Activated B cell treated with CpG ODN at 0.5 μM for 24 hours (primary cell): Measurements from ENCODE around the gene DYNLT4. TPM values are rescaled to one million over a fixed set of nuclear protein-coding genes. Genes with fewer than 3 reads are reported as not detected.

Experiments
- ATAC-seq: fragments of 200-7000 bp; cut with Tn5 transposase; one replicate; pipeline ENCODE4 v1.10.0; 2021; ENCODE audit warnings: low read depth, mild to moderate bottlenecking, moderate library complexity
- CTCF ChIA-PET: fragments of 350-600 bp; sonication (Branson Sonifier 250); formaldehyde crosslinking; loops from one replicate; lab custom pipeline; 2021; ENCODE audit warnings: antibody characterized with exemption; lab: Charles Lee
- POLR2A ChIA-PET: fragments of 350-600 bp; sonication (Branson Sonifier 250); formaldehyde crosslinking; loops from one replicate; lab custom pipeline; 2021; ENCODE audit warnings: antibody characterized with exemption; lab: Charles Lee
- DNase-seq: peaks from one replicate; pipeline ENCODE4 v3.0.0; 2022
- H3K27ac Mint-ChIP-seq: one replicate; pipeline ENCODE4 v1.8.0; 2020; ENCODE audit warnings: mixed read lengths
- H3K27me3 Mint-ChIP-seq: one replicate; pipeline ENCODE4 v1.8.0; 2021; ENCODE audit warnings: mixed read lengths
- H3K36me3 Mint-ChIP-seq: one replicate; pipeline ENCODE4 v1.8.0; 2021; ENCODE audit warnings: low read depth, mixed read lengths
- H3K4me1 Mint-ChIP-seq: one replicate; pipeline ENCODE4 v1.8.0; 2021; ENCODE audit warnings: mixed read lengths
- H3K4me3 Mint-ChIP-seq: one replicate; pipeline ENCODE4 v1.8.0; 2020; ENCODE audit warnings: mild to moderate bottlenecking, mixed read lengths
- H3K9me3 Mint-ChIP-seq: one replicate; pipeline ENCODE4 v1.8.0; 2020; ENCODE audit warnings: mixed read lengths
- intact Hi-C: fragments of 100-400 bp; cut with micrococcal nuclease; formaldehyde crosslinking; loops from one replicate; pipeline ENCODE4 v1.15.1; 2024
- total RNA-seq: library from RNA; stranded (reverse); gene quantifications from 2 replicates; pipeline ENCODE4 v1.2.3, GENCODE V29; 2022
- TF ChIP-seq, protein P1 (sequence below): fragments of 200-600 bp; IDR thresholded peaks from one replicate; pipeline ENCODE4 v1.8.0; 2022; ENCODE audit warnings: antibody characterized with exemption, mild to moderate bottlenecking

Gene DYNLT4
- total RNA-seq, 1 donor from 2014 or later, result not detected

DNA sequence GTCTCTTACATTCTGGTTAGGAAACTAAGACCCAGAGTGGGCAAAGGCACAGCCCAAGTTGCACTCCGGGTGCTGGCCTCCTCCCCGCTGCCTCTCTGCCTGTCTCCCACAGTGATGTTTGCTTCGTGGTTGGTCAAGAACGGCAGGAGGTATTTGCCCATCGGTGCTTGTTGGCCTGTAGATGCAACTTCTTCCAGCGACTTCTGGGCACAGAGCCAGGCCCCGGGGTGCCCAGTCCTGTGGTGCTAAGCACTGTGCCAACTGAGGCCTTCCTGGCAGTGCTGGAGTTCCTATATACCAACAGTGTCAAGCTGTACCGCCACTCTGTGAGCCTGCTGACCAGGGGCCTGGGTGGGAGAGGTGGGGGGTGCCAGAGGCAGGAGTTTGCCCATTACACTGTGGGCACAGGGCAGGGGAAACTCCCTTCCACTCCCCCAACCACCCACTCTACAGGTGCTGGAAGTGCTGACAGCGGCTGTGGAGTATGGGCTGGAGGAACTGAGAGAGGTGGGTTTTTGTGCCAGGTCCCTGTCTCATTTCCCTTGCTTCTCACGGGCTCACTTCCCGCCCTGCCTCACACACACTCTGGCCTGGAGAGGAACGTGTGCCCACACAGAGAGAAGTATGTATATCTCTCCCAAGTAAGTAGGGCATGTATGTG is 3.1 kb upstream of the DYNLT4 start:
- H3K27me3 Mint-ChIP-seq, result no peaks in the 10 kb centered on the region
- ChIA-PET CTCF (interaction anchor here (0.8 to 2.3 kb wide), 8 partner anchors 9 to 199 kb away, joined by 3 to 25 read pairs (median 4); partner anchors contain the start of genes BEST4, PLK3 and RNU5D-1), POLR2A (interaction anchor here (0.6 to 9.4 kb wide), 23 partner anchors 8 to 877 kb away, joined by 3 to 364 read pairs (median 6); partner anchors contain the start of genes CCDC163, HECTD3, MMACHC and PLK3)
- peak overlapping the region; percentile 97 for H3K27ac Mint-ChIP-seq
- H3K9me3 Mint-ChIP-seq, result no peaks in the 10 kb centered on the region
- DNase-seq (peak; percentile 61), ATAC-seq (peak; percentile 49)
- peaks cover 73% of the 10 kb centered on the region for H3K4me1 Mint-ChIP-seq
- intact Hi-C loops, result loop anchor here (1.0 kb wide), 1 partner anchor 9 kb away; no protein-coding TSS in a partner anchor
- peaks cover 26% of the 10 kb centered on the region for H3K36me3 Mint-ChIP-seq
- TF ChIP-seq, protein P1, sequence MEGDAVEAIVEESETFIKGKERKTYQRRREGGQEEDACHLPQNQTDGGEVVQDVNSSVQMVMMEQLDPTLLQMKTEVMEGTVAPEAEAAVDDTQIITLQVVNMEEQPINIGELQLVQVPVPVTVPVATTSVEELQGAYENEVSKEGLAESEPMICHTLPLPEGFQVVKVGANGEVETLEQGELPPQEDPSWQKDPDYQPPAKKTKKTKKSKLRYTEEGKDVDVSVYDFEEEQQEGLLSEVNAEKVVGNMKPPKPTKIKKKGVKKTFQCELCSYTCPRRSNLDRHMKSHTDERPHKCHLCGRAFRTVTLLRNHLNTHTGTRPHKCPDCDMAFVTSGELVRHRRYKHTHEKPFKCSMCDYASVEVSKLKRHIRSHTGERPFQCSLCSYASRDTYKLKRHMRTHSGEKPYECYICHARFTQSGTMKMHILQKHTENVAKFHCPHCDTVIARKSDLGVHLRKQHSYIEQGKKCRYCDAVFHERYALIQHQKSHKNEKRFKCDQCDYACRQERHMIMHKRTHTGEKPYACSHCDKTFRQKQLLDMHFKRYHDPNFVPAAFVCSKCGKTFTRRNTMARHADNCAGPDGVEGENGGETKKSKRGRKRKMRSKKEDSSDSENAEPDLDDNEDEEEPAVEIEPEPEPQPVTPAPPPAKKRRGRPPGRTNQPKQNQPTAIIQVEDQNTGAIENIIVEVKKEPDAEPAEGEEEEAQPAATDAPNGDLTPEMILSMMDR, result no peak
- H3K4me3 Mint-ChIP-seq, result peak overlapping the region; percentile 74

GRCh38 chr1:44808938-44809917 is 2.1 kb upstream of the DYNLT4 start:
- ChIA-PET POLR2A (interaction anchor here (0.8 to 9.4 kb wide), 26 partner anchors 7 to 779 kb away, joined by 3 to 364 read pairs (median 6); partner anchors contain the start of genes CCDC163, HECTD3, MMACHC and PLK3), CTCF (interaction anchor here (0.8 to 2.3 kb wide), 12 partner anchors 8 to 200 kb away, joined by 3 to 25 read pairs (median 4); partner anchors contain the start of genes BEST4, PLK3 and RNU5D-1)
- ATAC-seq, result peak; percentile 62
- Mint-ChIP-seq H3K36me3 (peaks cover 30% of the 10 kb centered on the region), H3K4me3 (peak overlapping the region; percentile 74), H3K4me1 (peaks cover 65% of the 10 kb centered on the region), H3K9me3 (no peaks in the 10 kb centered on the region), H3K27me3 (no peaks in the 10 kb centered on the region), H3K27ac (peak overlapping the region; percentile 97)
- DNase-seq, result peak; percentile 62
- intact Hi-C loops, result loop anchor here (1.0 to 10.0 kb wide), 2 partner anchors 9 to 776 kb away; partner anchors contain the start of genes NASP and PLK3
- TF ChIP-seq, protein P1, result no peak

DNA sequence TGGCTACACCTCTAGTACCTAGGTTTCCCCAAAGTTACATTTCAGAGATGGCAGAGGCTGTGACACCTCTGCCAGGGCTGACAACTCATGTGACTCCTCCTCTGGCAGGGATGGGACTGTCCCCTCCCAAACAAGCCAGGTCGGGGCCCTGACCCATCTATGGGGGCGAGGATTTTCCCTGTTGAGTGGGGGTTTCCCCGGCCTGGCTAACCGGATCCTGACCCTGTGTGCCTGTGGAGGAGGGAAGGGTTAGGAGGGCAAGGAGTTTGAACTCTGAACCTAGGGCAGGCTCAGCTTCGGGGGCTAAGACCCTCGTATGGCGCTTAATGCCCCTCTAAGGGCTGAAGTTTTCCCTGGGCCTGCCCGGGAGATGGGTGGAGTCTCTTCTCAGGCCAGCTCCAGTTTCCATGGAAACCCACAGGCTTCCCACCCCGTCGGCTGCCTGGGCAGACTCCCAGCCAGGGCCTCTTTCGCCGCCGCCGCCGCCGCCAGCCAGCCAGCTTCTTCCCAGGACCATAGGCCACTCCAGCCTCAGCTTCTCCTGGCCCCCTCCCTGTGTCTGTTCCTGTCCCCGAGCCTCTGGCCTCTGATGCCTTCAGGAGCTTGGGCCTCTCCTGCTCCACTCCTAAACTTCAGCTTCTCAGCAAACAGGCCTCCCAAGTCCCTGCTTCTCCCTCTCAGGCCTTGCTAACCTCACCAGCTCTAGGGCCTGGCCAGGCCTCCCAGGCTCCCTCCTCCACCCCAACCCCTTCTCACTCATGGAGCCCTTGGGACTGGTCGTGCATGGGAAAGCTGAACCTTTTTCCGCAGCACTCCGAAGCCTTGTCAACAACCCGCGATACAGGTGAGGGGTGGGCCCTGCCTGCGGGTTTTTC is 1.1 kb upstream of the DYNLT4 start, which contains the start of gene BTBD19:
BTBD19 (plus strand) TSS at position 461 of the 875 bp plus-strand sequence; CDS start at position 759, 298 bp downstream.
- H3K27me3 Mint-ChIP-seq, result no peaks in the 10 kb centered on the region
- ChIA-PET CTCF (interaction anchor here (0.8 to 1.9 kb wide), 8 partner anchors 8 to 79 kb away, joined by 3 to 25 read pairs (median 5); partner anchors contain the start of genes BEST4, PLK3 and RNU5D-1), POLR2A (interaction anchor here (0.6 to 9.4 kb wide), 21 partner anchors 6 to 775 kb away, joined by 3 to 364 read pairs (median 8); partner anchors contain the start of genes ARMH1, HECTD3, PLK3 and PRDX1)
- ATAC-seq (peak; percentile 20), DNase-seq (no peak)
- H3K4me3 Mint-ChIP-seq, result peak within 1 kb of the TSS; percentile 74
- intact Hi-C loops, result loop anchor here (10.0 kb wide), 1 partner anchor 777 kb away; the partner anchor contains the start of gene NASP
- H3K36me3 Mint-ChIP-seq, result peaks cover 40% of the 10 kb centered on the region
- peaks cover 59% of the 10 kb centered on the region for H3K4me1 Mint-ChIP-seq
- peak within 1 kb of the TSS; percentile 97 for H3K27ac Mint-ChIP-seq
- TF ChIP-seq, protein P1, result no peak
- H3K9me3 Mint-ChIP-seq, result no peaks in the 10 kb centered on the region

- intact Hi-C loops, result loop anchor here (10.0 kb wide), 1 partner anchor 777 kb away; the partner anchor contains the start of gene NASP
These were observed 362 bp upstream of the DYNLT4 start for GRCh38 chr1:44807364-44808062.

More at GRCh38 chr1:44807364-44808062, 362 bp upstream of the DYNLT4 start:
- TF ChIP-seq, protein P1, result no peak
- Mint-ChIP-seq H3K4me3 (peak overlapping the region; percentile 63), H3K9me3 (no peaks in the 10 kb centered on the region), H3K36me3 (peaks cover 48% of the 10 kb centered on the region), H3K27me3 (no peaks in the 10 kb centered on the region), H3K27ac (peak overlapping the region; percentile 97), H3K4me1 (peaks cover 66% of the 10 kb centered on the region)
- ChIA-PET POLR2A (interaction anchor here (0.6 to 9.4 kb wide), 14 partner anchors 6 to 775 kb away, joined by 3 to 364 read pairs (median 8); partner anchors contain the start of genes ARMH1, PLK3, RNU5D-1 and RPS8), CTCF (interaction anchor here (1.0 to 1.3 kb wide), 3 partner anchors 10 to 15 kb away, joined by 3 to 8 read pairs (median 4); no protein-coding TSS in a partner anchor)
- DNase-seq (peak; percentile 67), ATAC-seq (peak; percentile 32)
